ENCODE results near the gene TENM4.

DNA sequence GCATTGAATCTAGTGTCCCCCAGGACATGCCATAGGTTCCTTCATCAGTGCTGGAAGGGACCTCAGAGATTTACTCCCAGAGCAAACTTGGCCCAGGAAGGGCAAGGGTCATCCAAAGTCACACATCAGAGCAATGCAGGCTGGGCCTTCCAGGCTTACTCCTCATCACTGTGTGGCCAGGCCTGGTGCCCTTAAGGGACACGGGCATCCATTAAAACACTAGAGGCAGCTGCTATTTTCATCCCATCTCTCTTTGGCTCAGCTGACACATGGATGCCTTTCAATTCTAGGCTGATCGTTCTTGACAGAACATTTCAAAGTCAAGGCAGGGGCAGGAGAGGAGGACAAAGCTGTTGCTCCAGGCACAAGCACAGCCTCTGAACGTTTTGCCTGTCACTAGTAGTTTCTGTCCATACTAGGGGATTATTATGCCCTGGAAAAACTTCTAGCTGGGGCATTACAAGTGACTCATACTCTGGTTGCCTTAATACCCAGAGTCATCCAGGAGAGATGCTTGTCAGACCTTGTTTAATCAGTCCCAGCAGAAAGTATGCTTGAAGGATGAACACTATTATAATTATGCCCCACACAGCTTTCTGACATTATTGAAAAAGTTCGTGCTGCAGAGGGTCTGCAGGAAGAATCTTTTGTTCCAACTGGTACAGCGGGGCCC, 240.3 kb downstream of the TENM4 start:
- TF ChIP-seq, protein P1, sequence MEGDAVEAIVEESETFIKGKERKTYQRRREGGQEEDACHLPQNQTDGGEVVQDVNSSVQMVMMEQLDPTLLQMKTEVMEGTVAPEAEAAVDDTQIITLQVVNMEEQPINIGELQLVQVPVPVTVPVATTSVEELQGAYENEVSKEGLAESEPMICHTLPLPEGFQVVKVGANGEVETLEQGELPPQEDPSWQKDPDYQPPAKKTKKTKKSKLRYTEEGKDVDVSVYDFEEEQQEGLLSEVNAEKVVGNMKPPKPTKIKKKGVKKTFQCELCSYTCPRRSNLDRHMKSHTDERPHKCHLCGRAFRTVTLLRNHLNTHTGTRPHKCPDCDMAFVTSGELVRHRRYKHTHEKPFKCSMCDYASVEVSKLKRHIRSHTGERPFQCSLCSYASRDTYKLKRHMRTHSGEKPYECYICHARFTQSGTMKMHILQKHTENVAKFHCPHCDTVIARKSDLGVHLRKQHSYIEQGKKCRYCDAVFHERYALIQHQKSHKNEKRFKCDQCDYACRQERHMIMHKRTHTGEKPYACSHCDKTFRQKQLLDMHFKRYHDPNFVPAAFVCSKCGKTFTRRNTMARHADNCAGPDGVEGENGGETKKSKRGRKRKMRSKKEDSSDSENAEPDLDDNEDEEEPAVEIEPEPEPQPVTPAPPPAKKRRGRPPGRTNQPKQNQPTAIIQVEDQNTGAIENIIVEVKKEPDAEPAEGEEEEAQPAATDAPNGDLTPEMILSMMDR (IDR thresholded peaks at IDR 0.05; ENCODE audit: low read depth, low read length, poor library complexity, severe bottlenecking), result no peak
- TF ChIP-seq EZH2phosphoT487 (IDR thresholded peaks at IDR 0.05; ENCODE audit: borderline replicate concordance, low read length), result no peak

Data from DOHH2 (cell line).